Mesendoderm (in vitro differentiated cells): ENCODE measurements around the gene AK8.

ENCODE experiments used
- DNase-seq: peaks from one replicate; pipeline ENCODE4 v3.0.0; 2013
- H2AK5ac ChIP-seq: 2 replicates; pipeline ENCODE4 v1.6.1; 2013; ENCODE audit warnings: low read length, inconsistent platforms
- H2BK120ac ChIP-seq: 2 replicates; pipeline ENCODE4 v1.6.1; 2013; ENCODE audit warnings: low read depth, mild to moderate bottlenecking, low read length, moderate library complexity, mixed read lengths
- H2BK15ac ChIP-seq: replicated peaks from 2 replicates; pipeline ENCODE4 v1.6.1; 2013; ENCODE audit warnings: low read depth, mild to moderate bottlenecking, moderate library complexity
- H2BK5ac ChIP-seq: 2 replicates; pipeline ENCODE4 v1.6.1; 2013; ENCODE audit warnings: low read length, inconsistent platforms
- H3K18ac ChIP-seq: 2 replicates; pipeline ENCODE4 v1.6.1; 2013; ENCODE audit warnings: mild to moderate bottlenecking, low read length, mixed read lengths
- H3K23ac ChIP-seq: one replicate; pipeline ENCODE4 v1.6.1; 2013; ENCODE audit warnings: low read length
- H3K27ac ChIP-seq: 2 replicates; pipeline ENCODE4 v1.5.1; 2013; ENCODE audit warnings: low read depth, mild to moderate bottlenecking, inconsistent platforms, low read length, moderate library complexity
- H3K27me3 ChIP-seq: 2 replicates; pipeline ENCODE4 v1.6.1; 2013; ENCODE audit warnings: low read length, control low read depth, mild to moderate bottlenecking, inconsistent platforms; ENCODE audit not compliant: insufficient read depth, poor library complexity
- H3K36me3 ChIP-seq: 2 replicates; pipeline ENCODE4 v1.6.1; 2013; ENCODE audit warnings: low read length, inconsistent platforms; ENCODE audit not compliant: control insufficient read depth, insufficient read depth
- H3K4ac ChIP-seq: one replicate; pipeline ENCODE4 v1.6.1; 2013; ENCODE audit warnings: low read depth, mild to moderate bottlenecking, low read length, moderate library complexity
- H3K4me1 ChIP-seq: 2 replicates; pipeline ENCODE4 v1.6.1; 2013; ENCODE audit warnings: low read depth, low read length, inconsistent platforms; ENCODE audit not compliant: control insufficient read depth
- H3K4me2 ChIP-seq: 2 replicates; pipeline ENCODE4 v1.6.1; 2013; ENCODE audit warnings: low read length
- H3K4me3 ChIP-seq: 2 replicates; pipeline ENCODE4 v1.5.1; 2013; ENCODE audit warnings: mild to moderate bottlenecking, low read length
- H3K56ac ChIP-seq: one replicate; pipeline ENCODE4 v1.6.1; 2013; ENCODE audit warnings: low read length
- H3K79me1 ChIP-seq: 2 replicates; pipeline ENCODE4 v1.6.1; 2013; ENCODE audit warnings: low read length, inconsistent platforms
- H3K79me2 ChIP-seq: 2 replicates; pipeline ENCODE4 v1.6.1; 2013; ENCODE audit warnings: mild to moderate bottlenecking, low read length; ENCODE audit not compliant: control insufficient read depth, insufficient read depth
- H3K9ac ChIP-seq: 2 replicates; pipeline ENCODE4 v1.6.1; 2013; ENCODE audit warnings: low read length, inconsistent platforms
- H4K5ac ChIP-seq: one replicate; pipeline ENCODE4 v1.6.1; 2013; ENCODE audit warnings: low read length
- H4K8ac ChIP-seq: one replicate; pipeline ENCODE4 v1.6.1; 2013; ENCODE audit warnings: low read depth, mild to moderate bottlenecking, control low read depth, low read length, moderate library complexity
- WGBS: extraction: QIAGEN DNeasy Blood & Tissue Kit; methylation state at CpG from one replicate; pipeline ENCODE4 v1.1.7; 2013; ENCODE audit warnings: low lambda C conversion rate, missing lambda C conversion rate; ENCODE audit not compliant: insufficient coverage; ENCODE audit errors: extremely low coverage; 5-methylcytosine and 5-hydroxymethylcytosine counted together

AK8 gene

DNA sequence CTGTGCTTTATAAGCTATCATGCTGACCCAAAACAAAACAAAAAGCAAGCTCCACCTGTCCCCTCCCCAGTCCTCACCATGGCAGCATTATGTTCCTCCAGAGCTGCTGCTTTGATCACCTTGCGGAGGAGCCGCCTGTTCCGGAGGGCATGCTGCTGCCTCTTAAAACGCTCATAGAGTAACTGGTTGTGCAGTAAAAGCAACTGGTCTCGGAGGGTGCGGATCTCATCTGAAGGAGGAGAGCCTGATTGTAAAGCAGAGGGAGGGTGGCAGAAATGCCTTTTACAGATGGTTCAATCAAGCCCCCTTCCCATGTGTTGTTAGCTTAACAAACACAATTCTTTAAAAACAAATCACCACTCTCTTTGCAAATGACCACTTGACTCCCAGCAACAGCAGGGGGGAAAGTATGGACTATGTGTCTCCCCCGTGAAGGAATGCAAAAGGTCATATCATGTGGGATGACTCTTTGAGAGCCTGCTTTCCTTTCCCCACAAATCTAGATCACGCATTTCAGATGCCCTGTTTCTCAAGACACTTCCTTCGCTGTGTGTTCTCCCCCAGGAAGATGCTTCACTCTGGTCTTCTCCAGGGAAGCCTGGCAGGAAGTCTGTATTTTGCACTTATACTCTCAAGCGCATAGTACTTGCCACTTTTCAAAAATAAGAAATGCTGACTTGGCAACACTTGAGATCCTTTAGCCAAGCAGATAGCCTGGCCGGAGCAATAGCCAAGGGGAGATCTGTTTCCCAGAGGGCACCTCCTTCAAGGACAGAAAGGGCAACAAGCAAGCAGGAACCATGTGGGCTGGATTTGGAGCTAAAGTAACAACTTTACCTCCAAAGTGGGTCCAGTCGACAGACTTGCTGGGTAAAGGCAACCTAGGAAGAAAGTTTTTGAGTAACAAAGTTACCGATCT, 25.7 kb upstream of the AK8 start:
- Histone ChIP-seq H3K4me2 (no peak overlapping the region), H3K27ac (no peak overlapping the region), H3K4me3 (no peak overlapping the region), H3K23ac (no peak overlapping the region), H4K5ac (no peak overlapping the region), H3K79me2 (no peaks in the 10 kb centered on the region), H3K79me1 (no peaks in the 10 kb centered on the region), H3K56ac (no peak overlapping the region), H3K9ac (no peak overlapping the region), H3K27me3 (no peaks in the 10 kb centered on the region), H3K4ac (no peak overlapping the region), H3K18ac (no peak overlapping the region), H3K36me3 (peaks cover 4% of the 10 kb centered on the region), H2BK120ac (no peak overlapping the region), H4K8ac (no peak overlapping the region), H2BK5ac (no peak overlapping the region), H2BK15ac (no peak overlapping the region), H2AK5ac (no peak overlapping the region), H3K4me1 (no peaks in the 10 kb centered on the region)
- DNase-seq = peak; percentile 39
- no CpG with 5 or more reads among the region's 13 CpGs for WGBS

DNA sequence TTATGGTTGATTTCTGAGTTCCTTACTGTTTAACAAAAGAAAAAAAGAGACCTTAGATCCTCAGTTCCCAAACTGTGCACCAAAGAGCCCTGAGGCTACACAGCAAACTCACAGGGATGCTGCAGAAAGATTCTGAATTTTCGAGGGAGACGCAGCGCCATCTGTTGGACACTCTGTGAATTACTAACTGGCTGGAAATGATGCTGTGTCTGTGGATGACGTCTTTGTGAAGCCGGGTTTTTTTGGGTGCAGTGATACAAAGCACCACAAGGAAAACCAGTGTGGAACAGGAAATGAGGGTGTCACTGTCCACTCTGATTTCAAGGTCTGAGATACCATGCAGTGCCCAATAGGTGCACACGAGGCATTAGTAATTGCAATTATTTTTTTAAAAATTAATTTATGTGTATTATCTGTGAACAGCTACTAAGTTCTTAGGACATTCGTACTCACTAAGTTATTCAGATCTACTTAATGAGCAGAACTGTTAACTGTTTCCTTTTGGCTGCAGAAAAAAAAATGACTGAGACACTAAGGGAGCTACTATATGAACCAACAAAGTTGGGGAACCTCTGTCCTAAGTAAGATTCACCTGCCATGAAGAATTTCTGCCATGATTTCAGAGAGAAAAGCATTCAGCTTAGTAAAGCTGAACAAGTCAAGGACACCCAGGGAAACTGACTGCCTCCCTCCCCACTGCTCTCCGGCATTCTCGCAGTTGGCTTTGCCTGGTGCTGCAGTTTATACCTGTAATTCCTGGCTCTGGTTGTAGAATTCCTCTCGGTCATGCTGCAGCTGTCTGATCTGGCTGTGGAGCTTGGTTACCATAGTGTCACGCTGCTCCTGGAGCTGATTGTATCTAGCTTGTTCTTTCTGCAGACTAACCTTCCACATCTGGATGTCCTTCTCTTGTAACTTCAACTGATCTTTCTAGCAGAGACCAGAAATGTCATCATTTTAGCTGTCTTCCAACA, 24.1 kb upstream of the AK8 start:
- H3K4ac ChIP-seq = no peak overlapping the region
- H4K5ac ChIP-seq = no peak overlapping the region
- no peaks in the 10 kb centered on the region for H3K79me2 ChIP-seq
- no peak overlapping the region for H3K56ac ChIP-seq
- H3K9ac ChIP-seq = no peak overlapping the region
- no peak overlapping the region for H2AK5ac ChIP-seq
- no peak overlapping the region for H3K4me2 ChIP-seq
- WGBS = no CpG with 5 or more reads among the region's 11 CpGs
- no peak overlapping the region for H3K23ac ChIP-seq
- no peaks in the 10 kb centered on the region for H3K4me1 ChIP-seq
- H3K79me1 ChIP-seq = no peaks in the 10 kb centered on the region
- H2BK5ac ChIP-seq = no peak overlapping the region
- no peaks in the 10 kb centered on the region for H3K27me3 ChIP-seq
- H3K4me3 ChIP-seq = no peak overlapping the region
- no peak overlapping the region for H2BK15ac ChIP-seq
- no peak overlapping the region for H2BK120ac ChIP-seq
- H4K8ac ChIP-seq = no peak overlapping the region
- H3K36me3 ChIP-seq = peaks cover 4% of the 10 kb centered on the region
- H3K27ac ChIP-seq = no peak overlapping the region
- DNase-seq = peak; percentile 90
- no peak overlapping the region for H3K18ac ChIP-seq

DNA sequence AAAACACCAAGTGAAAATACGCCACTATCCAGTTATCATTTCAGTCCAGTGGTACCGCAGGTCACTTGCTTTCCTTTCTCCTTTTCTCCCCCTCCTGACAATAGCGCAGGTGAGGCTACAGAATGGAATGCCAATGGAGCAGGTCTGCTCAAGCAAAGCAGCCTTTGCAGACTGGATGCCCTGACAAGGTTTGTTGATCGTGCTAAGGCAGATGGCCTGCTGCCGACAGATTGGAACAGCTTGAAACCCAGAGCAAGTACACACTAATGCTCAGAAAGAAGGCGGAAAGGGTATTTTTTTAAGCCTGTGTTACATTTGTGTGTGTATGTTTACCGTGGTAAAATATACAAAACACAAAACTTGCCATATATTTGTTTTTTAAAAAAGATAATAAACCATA, 20.0 kb upstream of the AK8 start:
- H3K27me3 ChIP-seq = no peaks in the 10 kb centered on the region
- H3K79me1 ChIP-seq = no peaks in the 10 kb centered on the region
- H2BK5ac ChIP-seq = no peak overlapping the region
- WGBS = no CpG with 5 or more reads among the region's 7 CpGs
- no peak overlapping the region for H3K4me3 ChIP-seq
- no peak overlapping the region for H4K5ac ChIP-seq
- H3K18ac ChIP-seq = no peak overlapping the region
- no peak overlapping the region for H3K27ac ChIP-seq
- H2BK15ac ChIP-seq = no peak overlapping the region
- no peak for DNase-seq
- H3K36me3 ChIP-seq = peaks cover 10% of the 10 kb centered on the region
- no peak overlapping the region for H2AK5ac ChIP-seq
- H3K9ac ChIP-seq = no peak overlapping the region
- no peaks in the 10 kb centered on the region for H3K79me2 ChIP-seq
- H3K4me1 ChIP-seq = no peaks in the 10 kb centered on the region
- H3K4ac ChIP-seq = no peak overlapping the region
- no peak overlapping the region for H2BK120ac ChIP-seq
- H3K56ac ChIP-seq = no peak overlapping the region
- H4K8ac ChIP-seq = no peak overlapping the region
- H3K4me2 ChIP-seq = no peak overlapping the region
- no peak overlapping the region for H3K23ac ChIP-seq

DNA sequence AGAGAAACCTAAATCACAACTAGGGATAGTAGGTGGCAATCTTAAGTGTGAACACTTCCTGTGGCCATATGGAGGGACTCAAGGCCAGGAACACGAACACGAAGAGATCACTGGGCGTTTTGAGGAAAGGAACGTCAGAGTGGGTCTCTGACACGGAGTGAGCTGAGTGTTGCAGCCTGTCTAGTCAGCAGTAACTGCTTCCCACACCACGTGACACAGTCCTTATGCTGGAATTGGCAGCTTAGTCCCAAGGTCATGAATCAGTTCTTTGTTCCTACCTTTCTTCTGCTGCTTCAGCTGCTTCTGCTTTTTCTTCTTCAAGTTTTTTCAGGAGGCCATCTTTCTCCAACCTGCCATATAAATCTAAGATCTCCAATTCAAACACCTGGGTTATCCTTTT, 18.8 kb upstream of the AK8 start:
- H3K23ac ChIP-seq = no peak overlapping the region
- H2BK15ac ChIP-seq = no peak overlapping the region
- no peak overlapping the region for H2AK5ac ChIP-seq
- no peak overlapping the region for H3K4me2 ChIP-seq
- no peaks in the 10 kb centered on the region for H3K4me1 ChIP-seq
- no peak overlapping the region for H2BK120ac ChIP-seq
- H3K27me3 ChIP-seq = no peaks in the 10 kb centered on the region
- no peaks in the 10 kb centered on the region for H3K79me2 ChIP-seq
- no peak overlapping the region for H3K9ac ChIP-seq
- no peak for DNase-seq
- no peak overlapping the region for H3K4me3 ChIP-seq
- H3K79me1 ChIP-seq = no peaks in the 10 kb centered on the region
- no peak overlapping the region for H3K56ac ChIP-seq
- no peak overlapping the region for H3K4ac ChIP-seq
- H4K8ac ChIP-seq = no peak overlapping the region
- no peak overlapping the region for H2BK5ac ChIP-seq
- no peak overlapping the region for H3K18ac ChIP-seq
- H3K36me3 ChIP-seq = peaks cover 10% of the 10 kb centered on the region
- no CpG with 5 or more reads among the region's 6 CpGs for WGBS
- no peak overlapping the region for H3K27ac ChIP-seq
- no peak overlapping the region for H4K5ac ChIP-seq

- H3K27ac ChIP-seq = no peak overlapping the region
- no peak overlapping the region for H3K4me2 ChIP-seq
- H4K8ac ChIP-seq = no peak overlapping the region
- no peak overlapping the region for H2BK5ac ChIP-seq
- H3K27me3 ChIP-seq = no peaks in the 10 kb centered on the region
- no CpG with 5 or more reads among the region's 13 CpGs for whole genome bisulfite sequencing
- H3K18ac ChIP-seq = no peak overlapping the region
- no peaks in the 10 kb centered on the region for H3K79me1 ChIP-seq
- no peak overlapping the region for H3K9ac ChIP-seq
- no peak overlapping the region for H2BK15ac ChIP-seq
- peaks cover 10% of the 10 kb centered on the region for H3K36me3 ChIP-seq
- no peaks in the 10 kb centered on the region for H3K79me2 ChIP-seq
- no peak for DNase-seq
- no peak overlapping the region for H3K56ac ChIP-seq
- no peak overlapping the region for H2BK120ac ChIP-seq
- no peak overlapping the region for H3K4ac ChIP-seq
- no peak overlapping the region for H4K5ac ChIP-seq
- H3K4me1 ChIP-seq = no peaks in the 10 kb centered on the region
- no peak overlapping the region for H3K23ac ChIP-seq
- H2AK5ac ChIP-seq = no peak overlapping the region
- H3K4me3 ChIP-seq = no peak overlapping the region
Observed at GRCh38 chr9:132896264-132896663, 18.2 kb upstream of the AK8 start.
